HG02973 (cell line): Measurements from ENCODE around the gene PIK3R6.
"Not testable (repeated sequence)": the region's sequence is repeated elsewhere in the genome, so short reads cannot be mapped to it uniquely, and the experiment has no call there.

Experiments
- ATAC-seq: cut with Tn5 transposase; IDR thresholded peaks from one replicate; pipeline ENCODE4 v1.9.1; 2021; ENCODE audit warnings: moderate library complexity; ENCODE audit not compliant: unreplicated experiment

PIK3R6 gene

DNA sequence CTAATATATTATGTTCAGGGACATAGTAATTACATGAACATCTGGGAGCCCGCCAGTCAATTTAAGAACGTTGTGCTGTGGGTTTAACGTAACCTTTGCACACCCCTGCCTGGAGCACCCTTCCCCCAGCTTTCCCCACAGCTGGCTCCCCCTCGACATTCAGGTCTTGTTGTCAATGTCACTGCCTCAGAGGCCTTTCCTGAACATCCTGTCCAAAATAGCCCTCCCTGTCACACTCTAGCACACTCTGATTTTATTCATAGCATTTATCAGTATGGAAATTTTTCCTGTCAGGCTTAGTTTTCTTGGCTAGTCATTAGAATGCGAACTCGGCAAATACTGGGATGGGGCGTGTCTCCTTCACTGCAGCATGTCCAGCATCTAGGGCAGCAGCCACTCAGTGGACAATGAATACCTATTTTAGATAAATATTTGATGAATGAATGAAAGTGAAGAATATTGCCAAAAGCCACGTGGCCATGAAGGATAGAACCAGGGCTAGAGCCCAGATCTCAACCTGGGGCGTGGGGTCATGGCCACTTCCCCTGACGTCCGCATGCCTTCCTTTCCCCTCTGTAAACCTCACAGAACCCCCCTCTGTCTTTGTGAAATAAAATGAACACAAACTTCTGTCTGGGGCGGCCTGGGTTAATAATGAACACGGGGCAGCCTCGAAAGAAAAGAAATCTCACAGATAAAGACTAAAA lies 10.5 kb downstream of the PIK3R6 start:
- no peak for ATAC-seq

GRCh38 chr17:8856205-8856603 lies 11.3 kb downstream of the PIK3R6 start:
- not testable (repeated sequence) for ATAC-seq

- no peak for ATAC-seq
Observed at GRCh38 chr17:8855477-8856204, 11.8 kb downstream of the PIK3R6 start.

- ATAC-seq, result no peak
Observed at GRCh38 chr17:8851600-8851999, 15.9 kb downstream of the PIK3R6 start.

DNA sequence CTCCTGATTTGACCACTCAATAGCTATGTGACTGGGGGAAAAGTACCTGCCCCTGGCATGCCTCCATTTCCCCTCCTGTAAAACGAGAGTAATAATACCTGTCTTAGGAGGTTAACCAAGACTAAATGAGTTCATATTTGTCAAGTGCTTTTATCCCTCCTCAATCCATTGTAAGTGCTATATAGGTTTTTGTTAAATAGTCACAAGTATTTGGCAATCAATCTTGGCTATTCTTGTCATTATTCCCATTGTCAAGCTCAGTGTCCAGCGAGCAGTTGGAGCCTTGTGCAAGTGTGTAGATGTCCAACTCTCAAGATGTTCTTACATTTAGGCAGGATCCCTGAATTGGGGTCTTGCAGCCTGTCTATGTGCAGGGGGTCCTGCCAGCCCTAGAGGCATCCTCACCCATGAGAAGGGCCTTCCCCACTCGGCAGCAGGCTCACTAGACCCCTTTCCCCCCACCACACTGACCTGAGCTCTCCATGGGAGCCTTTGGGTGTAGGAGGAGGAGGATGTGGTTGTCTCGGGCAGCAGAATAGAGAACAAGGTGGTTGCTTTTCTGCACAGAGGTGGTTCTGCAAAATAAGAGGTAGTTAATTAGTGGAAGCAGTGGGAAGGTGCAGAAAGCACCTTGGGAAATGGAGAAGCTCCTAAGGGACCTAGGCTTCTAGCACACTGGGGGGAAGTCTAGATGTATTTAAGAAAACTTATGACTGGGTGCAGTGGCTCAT lies 18.0 kb downstream of the PIK3R6 start:
- no peak for ATAC-seq

DNA sequence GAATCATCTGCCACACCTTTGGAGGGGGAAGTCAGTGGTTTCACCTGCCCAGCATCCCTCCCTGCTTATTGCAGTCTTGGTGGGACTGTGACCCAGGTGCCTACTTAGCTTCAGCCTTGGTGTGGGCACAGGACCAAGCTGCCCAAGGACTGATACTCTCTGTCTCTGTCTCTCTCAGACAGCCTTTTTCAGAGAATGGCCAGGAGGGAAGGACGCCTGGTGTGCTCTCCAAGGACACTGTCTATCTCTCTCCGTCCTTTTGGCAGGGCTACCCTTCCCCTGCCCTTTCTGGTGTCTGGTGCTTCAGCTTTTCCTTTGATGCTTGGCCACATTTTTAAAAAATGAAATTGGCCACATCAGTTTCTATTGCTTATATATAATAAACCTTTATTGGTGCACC lies 19.6 kb downstream of the PIK3R6 start:
- no peak for ATAC-seq

GRCh38 chr17:8846768-8847211 lies 20.7 kb downstream of the PIK3R6 start:
- no peak for ATAC-seq

- no peak for ATAC-seq
Observed at GRCh38 chr17:8844229-8845218, 22.9 kb downstream of the PIK3R6 start.

DNA sequence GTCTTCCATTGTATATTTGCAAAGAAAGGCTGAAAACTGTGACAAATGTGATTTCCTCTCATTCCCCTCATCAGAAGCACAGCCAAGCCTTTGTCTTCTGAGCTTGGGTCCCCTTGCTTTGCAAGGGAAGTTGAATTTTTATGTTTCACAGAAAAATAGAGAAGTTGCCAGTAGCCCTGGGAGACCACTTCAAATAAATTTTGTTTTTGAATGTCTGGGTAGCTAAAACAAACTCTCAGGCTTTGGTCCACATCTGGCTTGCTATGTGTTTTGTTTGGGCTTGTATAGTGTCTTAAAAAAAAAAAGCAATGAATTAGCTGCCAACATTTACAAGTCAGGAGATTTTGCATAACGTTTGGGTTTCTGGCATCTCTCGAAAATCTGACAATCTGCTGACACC lies 24.1 kb downstream of the PIK3R6 start:
- ATAC-seq, result no peak

DNA sequence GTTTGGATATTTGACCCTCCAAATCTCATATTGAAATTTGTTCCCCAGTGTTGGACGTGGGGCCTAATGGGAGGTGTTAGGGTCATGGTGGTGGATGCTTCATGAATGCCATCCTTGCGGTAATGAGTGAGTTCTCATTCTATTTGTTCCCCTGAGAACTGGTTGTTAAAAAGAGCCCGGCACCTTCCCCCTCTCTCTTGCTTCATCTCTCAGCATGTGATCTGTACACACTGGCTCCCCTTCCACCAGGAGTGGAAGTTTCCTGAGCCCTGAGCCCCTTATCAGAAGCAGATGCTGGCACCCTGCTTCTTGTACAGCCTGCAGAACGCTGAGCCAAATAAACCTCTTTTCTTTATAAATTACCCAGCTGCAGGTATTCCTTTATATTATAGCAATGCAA lies 25.6 kb downstream of the PIK3R6 start:
- no peak for ATAC-seq

DNA sequence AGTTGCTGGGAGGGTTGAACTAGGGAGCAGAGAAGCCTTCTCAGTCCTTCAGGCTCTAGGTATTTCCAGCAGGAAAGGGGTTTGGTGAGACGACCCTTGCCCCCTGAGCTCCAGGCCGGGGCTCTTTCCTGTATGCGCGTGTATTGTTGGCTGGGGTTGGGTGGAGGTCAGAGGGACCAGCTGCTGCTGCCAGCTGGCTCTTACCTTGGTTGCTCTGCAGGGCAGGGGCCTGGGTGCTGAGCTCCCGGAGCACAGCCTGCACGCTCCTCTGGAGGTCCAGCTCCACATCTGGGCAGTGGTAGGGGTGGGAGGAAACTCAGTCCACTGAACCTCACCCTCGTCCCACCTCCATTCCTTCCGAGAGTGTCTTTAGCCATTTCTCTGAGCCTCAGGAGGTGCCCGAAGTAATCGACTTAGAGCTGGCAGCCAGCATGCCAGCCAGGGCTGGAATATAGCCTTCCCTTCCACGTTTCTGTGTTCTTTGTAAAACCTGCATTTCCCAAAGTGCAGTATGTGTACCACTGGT lies 28.0 kb downstream of the PIK3R6 start:
- ATAC-seq, result no peak

DNA sequence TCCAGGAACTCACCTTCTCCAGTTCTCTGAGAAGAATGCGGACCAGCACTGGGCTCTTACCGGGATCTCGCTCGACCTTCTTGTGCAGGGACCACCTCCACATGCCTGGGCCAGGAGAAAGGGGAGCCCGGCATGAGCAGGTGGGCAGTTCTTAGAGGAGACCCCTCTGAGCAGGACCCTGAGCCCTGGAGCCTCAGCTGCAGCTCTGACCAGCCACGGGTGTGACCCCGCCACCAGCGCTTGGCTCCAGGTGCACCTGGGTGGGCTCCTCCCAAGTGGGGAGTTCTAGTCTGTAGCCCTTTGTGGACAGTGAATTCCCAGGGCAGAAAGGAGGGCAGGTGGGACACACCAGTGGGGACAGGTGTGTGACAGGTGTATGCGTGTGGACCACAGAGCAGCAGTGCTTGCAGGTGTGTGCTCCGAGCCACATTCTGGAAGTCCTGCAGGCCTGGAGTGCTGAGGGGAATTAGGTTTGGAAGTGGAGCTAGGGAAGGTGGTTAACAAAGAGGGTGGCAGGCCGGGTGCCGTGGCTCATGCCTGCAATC lies 28.9 kb downstream of the PIK3R6 start:
- ATAC-seq, result no peak

DNA sequence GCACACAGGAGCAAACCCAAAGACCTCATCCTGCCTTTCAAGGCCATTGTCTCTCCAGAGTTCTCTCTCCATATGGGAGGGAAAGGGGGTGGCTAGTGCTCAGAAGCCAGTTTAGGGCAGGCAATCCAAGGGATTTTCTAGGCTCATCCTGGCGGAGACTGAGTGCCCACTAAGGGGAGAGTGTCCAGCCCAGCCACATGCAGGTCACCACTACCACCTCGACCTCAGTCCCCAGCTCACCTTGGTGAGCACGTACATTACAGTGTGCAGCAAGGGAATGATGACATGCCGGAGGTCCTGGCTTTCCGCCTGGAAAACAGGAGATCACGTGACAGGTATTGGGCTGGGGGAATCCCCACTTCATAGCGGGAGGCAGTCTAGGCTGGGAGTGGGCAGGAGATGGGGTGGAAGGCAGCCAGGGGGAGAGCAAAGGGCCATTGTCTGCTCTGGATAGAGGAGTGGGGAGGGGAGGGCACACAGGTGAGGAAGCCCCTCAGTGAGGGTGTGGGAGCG lies 29.9 kb downstream of the PIK3R6 start:
- no peak for ATAC-seq

DNA sequence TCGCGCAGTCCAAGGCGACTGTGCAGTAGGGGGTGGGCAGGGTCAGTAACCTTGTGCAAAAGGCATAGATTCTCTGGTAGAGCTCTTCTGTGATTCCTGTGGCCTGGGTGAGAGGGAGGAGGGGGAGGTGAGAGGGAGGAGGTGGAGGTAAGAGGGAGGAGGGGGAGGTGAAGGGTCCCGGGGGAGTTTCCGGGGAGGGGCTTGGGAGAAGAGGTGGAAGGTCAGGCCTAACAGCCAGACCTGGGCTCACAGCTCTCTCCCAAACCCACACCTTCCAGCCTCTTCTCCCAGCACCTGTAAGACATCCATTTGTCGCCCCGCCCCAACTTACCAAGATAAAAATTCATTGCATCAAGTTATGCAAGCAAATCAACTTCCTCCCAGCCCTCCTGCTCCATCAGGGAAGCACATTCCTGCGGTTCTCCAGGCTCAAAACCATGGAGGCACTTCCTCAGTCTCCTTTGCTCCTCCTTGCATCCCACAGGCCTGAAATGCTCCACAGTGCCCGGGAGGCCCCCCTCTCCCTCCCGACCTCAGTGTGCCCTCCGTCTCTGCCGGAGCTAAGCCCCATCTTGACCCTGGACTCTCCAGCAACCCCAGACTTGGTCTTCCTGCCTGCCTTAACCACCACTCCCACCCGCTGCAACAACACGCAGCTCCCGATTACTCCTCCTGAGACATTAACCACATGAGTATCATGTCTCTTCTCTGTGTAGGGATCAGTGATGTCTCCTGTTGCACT lies 30.5 kb downstream of the PIK3R6 start:
- ATAC-seq, result no peak

GRCh38 chr17:8835631-8836364 lies 31.7 kb downstream of the PIK3R6 start:
- ATAC-seq, result no peak

- ATAC-seq, result no peak
Observed at GRCh38 chr17:8835106-8835505, 32.4 kb downstream of the PIK3R6 start.

- no peak for ATAC-seq
Observed at GRCh38 chr17:8832711-8833352, 34.6 kb downstream of the PIK3R6 start.

DNA sequence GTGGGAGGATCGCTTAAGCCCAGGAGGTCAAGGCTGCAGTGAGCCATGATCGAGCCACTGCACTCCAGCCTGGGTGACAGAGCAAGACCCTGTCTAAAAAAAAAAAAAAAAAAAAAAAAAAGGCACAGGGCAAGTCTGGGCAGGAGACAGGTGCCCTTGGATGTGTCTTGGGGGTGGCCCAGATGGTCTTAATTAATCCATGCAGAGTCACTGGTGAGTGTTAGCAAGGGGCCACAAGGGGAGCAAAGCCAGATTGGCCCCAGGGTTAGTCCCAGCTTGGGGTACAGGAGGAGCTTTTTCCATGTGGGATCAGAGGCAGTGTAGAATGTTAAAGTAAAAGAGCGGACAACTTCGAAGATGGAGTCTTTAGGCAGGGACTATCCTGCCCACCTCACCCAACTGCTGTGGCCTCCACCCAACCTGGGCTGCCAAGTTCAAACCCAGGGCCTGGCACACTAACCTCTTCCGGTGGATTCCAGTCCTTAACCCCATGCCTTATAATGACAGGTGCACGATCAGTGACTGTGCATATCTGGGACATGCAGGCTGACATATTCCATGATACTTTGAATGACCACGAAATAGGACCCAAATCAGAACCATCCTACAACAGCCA lies 36.1 kb downstream of the PIK3R6 start:
- ATAC-seq, result no peak
